GOT3 (cell line): ENCODE data around the gene RYR1.
"Not testable (repeated sequence)": the region's sequence is repeated elsewhere in the genome, so short reads cannot be mapped to it uniquely, and the experiment has no call there.

Source experiments
- DNase-seq: peaks from one replicate; lab custom pipeline; 2025; ENCODE audit warnings: mixed read lengths; lab: John Stamatoyannopoulos, UW

The RYR1 gene

DNA sequence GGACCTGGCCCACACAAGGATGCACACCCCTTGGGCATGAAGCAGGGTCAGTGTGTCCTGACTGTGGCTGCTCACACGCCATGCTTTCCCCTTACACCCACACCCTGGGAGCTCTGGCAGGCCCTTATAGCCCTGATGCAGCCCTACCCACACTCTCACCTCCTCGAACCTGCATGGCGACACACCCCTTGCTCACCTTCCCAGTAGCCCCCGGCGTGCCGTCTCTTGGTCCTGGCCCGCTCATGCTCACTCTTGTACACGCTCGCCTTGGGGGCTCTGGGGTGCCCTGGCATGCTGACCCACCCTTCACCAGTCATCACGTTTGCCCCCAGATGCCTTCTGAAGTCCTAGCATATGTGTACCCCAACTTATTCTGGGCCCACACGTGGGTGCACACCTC, 128.2 kb downstream of the RYR1 start:
- no peak for DNase-seq

DNA sequence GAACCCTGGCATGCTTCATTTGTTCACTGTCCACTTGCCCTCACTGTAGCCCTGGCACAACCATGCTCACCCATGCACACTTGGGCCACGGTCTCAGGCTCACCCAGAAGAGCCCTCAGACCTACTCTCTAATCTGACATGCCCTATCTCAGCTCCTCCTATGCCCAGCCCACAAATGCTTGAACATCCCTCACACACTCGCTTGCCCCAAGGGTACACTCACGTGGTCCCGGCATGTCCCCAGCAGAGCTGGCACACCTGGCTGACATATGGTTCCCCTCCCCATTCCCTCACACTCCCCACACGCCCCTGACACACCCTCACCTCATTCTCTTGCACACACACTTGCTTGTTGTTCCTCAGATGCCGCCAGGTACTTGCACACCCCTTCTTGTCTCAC, 128.6 kb downstream of the RYR1 start:
- DNase-seq: no peak

- no peak for DNase-seq
Measured at GRCh38 chr19:38563475-38563874, 130.0 kb downstream of the RYR1 start.

DNA sequence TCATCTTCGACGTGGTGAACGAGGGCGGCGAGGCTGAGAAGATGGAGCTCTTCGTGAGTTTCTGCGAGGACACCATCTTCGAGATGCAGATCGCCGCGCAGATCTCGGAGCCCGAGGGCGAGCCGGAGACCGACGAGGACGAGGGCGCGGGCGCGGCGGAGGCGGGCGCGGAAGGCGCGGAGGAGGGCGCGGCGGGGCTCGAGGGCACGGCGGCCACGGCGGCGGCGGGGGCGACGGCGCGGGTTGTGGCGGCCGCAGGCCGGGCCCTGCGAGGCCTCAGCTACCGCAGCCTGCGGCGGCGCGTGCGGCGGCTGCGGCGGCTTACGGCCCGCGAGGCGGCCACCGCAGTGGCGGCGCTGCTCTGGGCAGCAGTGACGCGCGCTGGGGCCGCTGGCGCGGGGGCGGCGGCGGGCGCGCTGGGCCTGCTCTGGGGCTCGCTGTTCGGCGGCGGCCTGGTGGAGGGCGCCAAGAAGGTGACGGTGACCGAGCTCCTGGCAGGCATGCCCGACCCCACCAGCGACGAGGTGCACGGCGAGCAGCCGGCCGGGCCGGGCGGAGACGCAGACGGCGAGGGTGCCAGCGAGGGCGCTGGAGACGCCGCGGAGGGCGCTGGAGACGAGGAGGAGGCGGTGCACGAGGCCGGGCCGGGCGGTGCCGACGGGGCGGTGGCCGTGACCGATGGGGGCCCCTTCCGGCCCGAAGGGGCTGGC, 131.6 kb downstream of the RYR1 start:
- no peak for DNase-seq

DNA sequence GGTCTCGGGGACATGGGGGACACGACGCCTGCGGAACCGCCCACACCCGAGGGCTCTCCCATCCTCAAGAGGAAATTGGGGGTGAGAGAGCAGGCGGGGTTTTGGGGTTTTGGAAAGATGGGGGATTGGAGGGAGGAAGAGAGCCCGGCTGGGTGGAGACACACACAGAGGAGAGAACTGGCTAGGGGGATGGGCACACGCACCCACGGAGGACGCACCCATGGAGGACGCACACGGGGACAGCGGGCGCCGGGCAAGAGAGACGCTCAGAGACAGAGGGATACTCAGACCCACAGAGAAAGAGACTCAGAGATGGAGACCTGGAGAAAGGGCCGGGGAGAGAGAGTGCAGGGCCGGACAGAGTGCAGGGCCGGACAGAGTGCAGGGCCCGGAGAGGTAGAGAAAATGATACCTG, 132.2 kb downstream of the RYR1 start:
- DNase-seq: no peak

GRCh38 chr19:38569368-38569983, 136.0 kb downstream of the RYR1 start:
- no peak for DNase-seq

- DNase-seq: no peak
Measured at GRCh38 chr19:38571682-38572081, 138.2 kb downstream of the RYR1 start.

GRCh38 chr19:38577826-38578225, 144.3 kb downstream of the RYR1 start:
- no peak for DNase-seq

DNA sequence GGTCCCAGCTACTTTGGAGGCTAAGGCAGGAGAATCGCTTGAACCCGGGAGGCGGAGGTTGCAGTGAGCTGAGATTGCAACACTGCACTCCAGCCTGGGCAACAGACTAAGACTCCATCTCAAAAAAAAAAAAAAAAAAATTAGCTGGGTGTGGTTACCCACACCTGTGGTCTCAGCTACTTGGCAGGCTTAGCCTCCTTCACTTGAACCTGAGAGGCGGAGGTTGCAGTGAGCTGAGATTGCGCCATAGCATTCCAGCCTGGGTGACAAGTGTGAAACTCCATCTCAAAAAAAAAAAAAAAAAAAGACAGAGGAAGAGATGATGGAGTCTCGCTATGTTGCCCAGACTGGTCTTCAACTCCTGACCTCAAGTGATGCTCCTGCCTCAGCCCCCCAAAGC, 145.8 kb downstream of the RYR1 start:
- not testable (repeated sequence) for DNase-seq

GRCh38 chr19:38580080-38580479, 146.6 kb downstream of the RYR1 start:
- DNase-seq: no peak

- DNase-seq: no peak
Measured at GRCh38 chr19:38583219-38583984, 149.9 kb downstream of the RYR1 start.

GRCh38 chr19:38583985-38584305, 150.5 kb downstream of the RYR1 start:
- DNase-seq: no peak

- no peak for DNase-seq
Measured at GRCh38 chr19:38587562-38587961, 154.1 kb downstream of the RYR1 start.

DNA sequence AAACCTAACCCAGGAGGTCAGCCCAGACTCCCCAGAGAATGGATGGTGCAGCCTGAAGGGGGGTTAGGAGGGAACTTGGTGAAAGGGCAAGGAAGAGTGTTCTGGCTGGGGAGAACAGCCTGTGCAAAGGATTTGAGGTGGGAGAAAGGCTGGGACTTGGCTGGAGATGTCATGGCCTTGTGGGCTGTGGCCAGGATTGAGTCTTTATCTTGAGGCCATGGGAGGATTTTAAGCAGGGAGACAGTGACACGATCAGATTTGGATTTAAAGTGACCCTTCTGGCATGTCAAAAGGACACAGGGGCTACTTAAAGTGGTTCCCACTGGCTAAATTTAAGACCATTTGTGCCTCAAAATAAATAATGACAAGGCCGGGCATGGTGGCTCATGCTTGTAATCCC, 154.6 kb downstream of the RYR1 start:
- no peak for DNase-seq

DNA sequence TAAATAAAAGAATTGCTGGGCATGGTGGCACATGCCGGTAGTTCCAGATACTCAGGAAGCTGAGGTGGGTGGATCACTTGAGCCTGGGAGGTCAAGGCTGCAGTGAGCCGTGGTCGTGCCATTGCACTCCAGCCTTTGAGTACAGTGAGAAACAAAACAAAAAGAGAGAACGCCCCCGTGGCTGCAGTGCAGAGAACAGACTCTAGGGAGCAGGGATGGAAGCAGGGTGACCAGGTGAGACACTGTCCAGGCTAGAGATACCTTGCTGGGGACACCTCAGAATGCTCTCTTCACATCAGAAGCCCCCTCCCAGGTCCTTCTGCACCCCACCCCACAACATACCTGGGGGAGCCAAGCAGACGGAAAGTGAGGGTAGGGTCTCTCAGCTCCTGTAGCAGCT, 159.4 kb downstream of the RYR1 start:
- DNase-seq: no peak

- DNase-seq: no peak
Measured at GRCh38 chr19:38596057-38596981, 162.8 kb downstream of the RYR1 start.

GRCh38 chr19:38597075-38597474, 163.6 kb downstream of the RYR1 start:
- DNase-seq: no peak

GRCh38 chr19:38599722-38600121, 166.2 kb downstream of the RYR1 start:
- DNase-seq: no peak

- DNase-seq: not testable (repeated sequence)
Measured at GRCh38 chr19:38602856-38603255, 169.4 kb downstream of the RYR1 start.

GRCh38 chr19:38606131-38606530, 172.6 kb downstream of the RYR1 start:
- DNase-seq: no peak

DNA sequence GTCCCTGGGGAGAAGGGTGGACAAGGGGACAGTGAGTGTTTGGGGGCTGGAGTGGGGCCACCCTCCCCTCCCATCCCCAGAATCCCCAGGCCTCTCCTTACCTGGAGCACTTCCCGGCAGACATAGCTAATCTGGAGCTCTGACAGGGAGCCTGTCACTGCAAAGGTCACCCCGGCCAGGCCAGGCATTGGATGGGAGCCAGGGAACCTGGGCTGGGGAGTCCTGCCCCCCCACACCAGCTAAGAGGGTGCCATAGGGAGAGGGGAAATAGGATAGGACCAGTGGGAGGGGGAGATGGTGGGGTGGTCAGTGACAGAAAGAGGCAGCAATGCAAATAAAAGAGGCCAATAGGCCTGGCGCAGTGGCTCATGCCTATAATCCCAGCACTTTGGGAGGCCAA, 180.8 kb downstream of the RYR1 start:
- DNase-seq: no peak

- DNase-seq: no peak
Measured at GRCh38 chr19:38615007-38615581, 181.6 kb downstream of the RYR1 start.
